K562 (cell line): ENCODE results near the gene CBX2. TPM values are rescaled to one million over a fixed set of nuclear protein-coding genes. Genes with fewer than 3 reads are reported as not detected.

Source experiments
- ATAC-seq: fragments of 200-7000 bp; cut with Tn5 transposase; 3 replicates; pipeline ENCODE4 v1.9.1; 2020; ENCODE audit warnings: moderate library complexity
- BruUV-seq: library from RNA; stranded (reverse); fragments of 400-500 nt; replicated peaks from 2 replicates; lab custom pipeline; 2021; lab: Mats Ljungman, UMichigan
- CTCF ChIA-PET: fragments of 300-600 bp; formaldehyde crosslinking; extraction: SDS; loops from one replicate; lab custom pipeline; 2021; ENCODE audit warnings: low intra/inter-chr PET ratio; lab: Yijun Ruan, JAX
- POLR2A ChIA-PET: fragments of 300-600, 350-650 bp; sonication (Branson Sonifier 250); formaldehyde crosslinking; extraction: SDS; loops from one replicate; lab custom pipeline; 2021; ENCODE audit warnings: antibody characterized with exemption, inconsistent platforms; lab: Yijun Ruan, JAX
- DNase-seq, 4 experiments: peaks; one replicate each; pipeline versions ENCODE4 v3.0.0 to v3.0.0-alpha.2; 2011 to 2018; ENCODE audit warnings: low spot score in 3 of 4, mixed read lengths in 3 of 4; ENCODE audit errors: extremely low read depth in 1 of 4
- FAIRE-seq: peaks from 2 replicates; lab custom pipeline; 2011; peaks lifted over from hg19 to GRCh38; lab: Jason Lieb, UNC
- H2AFZ ChIP-seq: 2 replicates; pipeline ENCODE4 v1.6.0; 2011; ENCODE audit warnings: low read depth, low read length, control low read depth, inconsistent platforms
- H3K27ac ChIP-seq: fragments of 200-600 bp; 3 replicates; pipeline ENCODE4 v1.8.0; 2011; ENCODE audit warnings: low read depth, mild to moderate bottlenecking, control low read depth, inconsistent platforms, low read length, moderate library complexity, mixed read lengths; ENCODE audit errors: extremely low read depth
- H3K27me3 ChIP-seq, 2 experiments: fragments of 300-600 bp in 1 of 2; 2 replicates in 1 of 2; 3 replicates in 1 of 2; pipeline versions ENCODE4 v1.6.0 to v1.8.0; 2011; ENCODE audit warnings: inconsistent platforms in 2 of 2, low read length in 2 of 2, mild to moderate bottlenecking in 1 of 2, mixed read lengths in 1 of 2, moderate library complexity in 1 of 2; ENCODE audit not compliant: control insufficient read depth in 2 of 2, insufficient read depth in 2 of 2
- H3K36me3 ChIP-seq: fragments of 300-600 bp; 3 replicates; pipeline ENCODE4 v1.8.0; 2011; ENCODE audit warnings: mild to moderate bottlenecking, low read length, inconsistent platforms; ENCODE audit not compliant: control insufficient read depth, insufficient read depth
- H3K4me1 ChIP-seq, 2 experiments: fragments of 200-600 bp in 1 of 2; replicated peaks in 1 of 2; 2 replicates in 1 of 2; 3 replicates in 1 of 2; pipeline versions ENCODE4 v1.5.1 to v1.8.0; 2011; ENCODE audit warnings: inconsistent platforms in 2 of 2, low read length in 2 of 2, mild to moderate bottlenecking in 1 of 2, mixed read lengths in 1 of 2, moderate library complexity in 1 of 2; ENCODE audit not compliant: control insufficient read depth in 2 of 2, insufficient read depth in 2 of 2
- H3K4me2 ChIP-seq: 2 replicates; pipeline ENCODE4 v1.6.1; 2011; ENCODE audit warnings: low read length, control low read depth, inconsistent platforms, mixed read lengths; ENCODE audit not compliant: insufficient read depth
- H3K4me3 ChIP-seq: fragments of 200-600 bp; sonication (generic), shearing (Covaris generic); 2 replicates; pipeline ENCODE4 v1.5.1; 2016; ENCODE audit warnings: control low read depth, inconsistent platforms
- H3K79me2 ChIP-seq: fragments of 200-600 bp; 3 replicates; pipeline ENCODE4 v1.8.0; 2011; ENCODE audit warnings: low read length, inconsistent platforms; ENCODE audit not compliant: control insufficient read depth, insufficient read depth
- H3K9ac ChIP-seq, 2 experiments: 2 replicates each; pipeline versions ENCODE4 v1.6.0 to v1.6.1; 2011; ENCODE audit warnings: low read depth in 2 of 2, low read length in 2 of 2, control low read depth in 1 of 2, inconsistent platforms in 1 of 2, mild to moderate bottlenecking in 1 of 2, mixed read lengths in 1 of 2; ENCODE audit not compliant: insufficient read depth in 1 of 2
- H3K9me1 ChIP-seq: one replicate; pipeline ENCODE4 v1.6.0; 2011; ENCODE audit warnings: inconsistent platforms, mild to moderate bottlenecking, low read length, moderate library complexity; ENCODE audit not compliant: control insufficient read depth, insufficient read depth
- H3K9me3 ChIP-seq: replicated peaks from 2 replicates; pipeline ENCODE4 v1.5.1; 2011; ENCODE audit warnings: low read depth, low read length, inconsistent platforms; ENCODE audit not compliant: control insufficient read depth, insufficient read depth
- H4K20me1 ChIP-seq: replicated peaks from 2 replicates; pipeline ENCODE4 v1.6.1; 2011; ENCODE audit warnings: low read length, inconsistent platforms, mixed read lengths; ENCODE audit not compliant: control insufficient read depth, insufficient read depth
- CBFB ChIP-seq: sonication (generic); formaldehyde crosslinking; IDR thresholded peaks from 2 replicates; pipeline ENCODE4 v1.4.0; 2020; ENCODE audit warnings: mild to moderate bottlenecking, missing genetic modification reagents
- CTCF ChIP-seq, 3 experiments: IDR thresholded peaks in 2 of 3; conservative IDR thresholded peaks in 1 of 3; 2 replicates each; pipeline ENCODE4 v1.5.1; 2011 to 2012; ENCODE audit warnings: low read length in 3 of 3, mild to moderate bottlenecking in 3 of 3, control low read depth in 2 of 3, improper control_type of control experiment in 1 of 3, inconsistent platforms in 1 of 3, low read depth in 1 of 3, mixed read lengths in 1 of 3, moderate library complexity in 1 of 3; ENCODE audit not compliant: insufficient read depth in 2 of 3
- EP400 ChIP-seq: fragments of 450-650 bp; IDR thresholded peaks from 2 replicates; pipeline ENCODE4 v1.6.1; 2017; ENCODE audit warnings: antibody characterized with exemption, mild to moderate bottlenecking, moderate library complexity
- ESRRA ChIP-seq: fragments of 450-650 bp; IDR thresholded peaks from 2 replicates; pipeline ENCODE4 v1.6.1; 2014; ENCODE audit warnings: low read depth, mild to moderate bottlenecking, moderate library complexity, borderline replicate concordance
- FOXJ3 ChIP-seq: sonication (generic); formaldehyde crosslinking; IDR thresholded peaks from 2 replicates; pipeline ENCODE4 v1.4.0; 2020; ENCODE audit warnings: mild to moderate bottlenecking, missing genetic modification reagents
- HDAC2 ChIP-seq: fragments of 450-650 bp; IDR thresholded peaks from 2 replicates; pipeline ENCODE4 v1.6.1; 2016; ENCODE audit warnings: mild to moderate bottlenecking
- IRF2 ChIP-seq: sonication (generic); formaldehyde crosslinking; IDR thresholded peaks from 2 replicates; pipeline ENCODE4 v1.8.1; 2022; ENCODE audit warnings: mild to moderate bottlenecking, missing genetic modification reagents
- MLLT1 ChIP-seq, 2 experiments: fragments of 450-650 bp; IDR thresholded peaks; 2 replicates each; pipeline ENCODE4 v1.6.1; 2016
- POLR3G ChIP-seq: IDR thresholded peaks from 2 replicates; pipeline ENCODE4 v1.6.1; 2011; ENCODE audit not compliant: insufficient read length, insufficient replicate concordance; ENCODE audit errors: extremely low read depth
- RFX5 ChIP-seq: IDR thresholded peaks from 2 replicates; pipeline ENCODE4 v1.6.1; 2011; ENCODE audit warnings: low read depth, mild to moderate bottlenecking, improper control_type of control experiment, low read length
- TCF15 ChIP-seq: fragments of 250-450 bp; sonication (Bioruptor Pico); IDR thresholded peaks from 2 replicates; pipeline ENCODE4 v1.8.0; 2022; ENCODE audit warnings: moderate library complexity, mild to moderate bottlenecking, inconsistent platforms
- ZC3H11A ChIP-seq: IDR thresholded peaks from 2 replicates; pipeline ENCODE4 v1.6.1; 2012; ENCODE audit warnings: low read depth, low read length, improper control_type of control experiment
- ZNF324 ChIP-seq: fragments of 250-450 bp; sonication (Bioruptor Pico); IDR thresholded peaks from 2 replicates; pipeline ENCODE4 v1.4.0; 2020; ENCODE audit warnings: mild to moderate bottlenecking
- ZNF551 ChIP-seq: fragments of 250-450 bp; sonication (Bioruptor Pico); IDR thresholded peaks from 2 replicates; pipeline ENCODE4 v1.5.0; 2021; ENCODE audit warnings: mild to moderate bottlenecking, moderate library complexity
- WGBS: fragments of 100-300 bp; shearing (Covaris generic); methylation state at CpG from one replicate; pipeline ENCODE4 v1.1.6; 2016; ENCODE audit warnings: low coverage, mixed read lengths; ENCODE audit not compliant: insufficient coverage; ENCODE audit errors: missing lambda C conversion rate; 5-methylcytosine and 5-hydroxymethylcytosine counted together
- in situ Hi-C: fragments of 300-500 bp; cut with MboI; formaldehyde crosslinking; loops from 4 replicates; pipeline ENCODE4 v1.15.0; 2018; ENCODE audit warnings: inconsistent platforms, mixed read lengths
- intact Hi-C: fragments of 100-400 bp; cut with micrococcal nuclease; formaldehyde crosslinking; loops from 2 replicates; pipeline ENCODE4 v1.14.2; 2022
- polyA plus RNA-seq, 8 experiments: library from polyadenylated mRNA; depleted of rRNA in 4 of 8; stranded (reverse) in 5 of 8; unstranded in 3 of 8; fragments of >200 nt; fragmentation: Nextera tagmentation in 2 of 8; fragmentation: Illumina TruSeq in 1 of 8; extraction: Ambion mirVana in 2 of 8; extraction: Trizol in 1 of 8; gene quantifications; 2 replicates each; pipeline versions ENCODE4 v1.2.1 to v1.2.3, GENCODE V29; 2011 to 2014; ENCODE audit warnings: inconsistent platforms in 1 of 8, missing spikeins in 1 of 8
- total RNA-seq, 7 experiments: library from RNA; depleted of rRNA in 6 of 7; stranded (reverse); fragments of >200 nt in 6 of 7; fragmentation: Illumina TruSeq in 2 of 7; extraction: Trizol in 2 of 7; gene quantifications; 2 replicates each; pipeline versions ENCODE4 v1.2.1 to v1.2.3, GENCODE V29; 2011 to 2021; ENCODE audit warnings: low replicate concordance in 1 of 7
- TF ChIP-seq, protein P1 (sequence below), 2 experiments: fragments of 450-650 bp; conservative IDR thresholded peaks; 2 replicates each; pipeline ENCODE4 v1.6.1; 2017; ENCODE audit warnings: mild to moderate bottlenecking in 2 of 2, moderate library complexity in 2 of 2
- TF ChIP-seq, protein P2 (sequence below): sonication (generic); formaldehyde crosslinking; IDR thresholded peaks from 2 replicates; pipeline ENCODE4 v1.8.0; 2023; ENCODE audit warnings: mild to moderate bottlenecking, missing genetic modification reagents

Gene CBX2
- total and polyA plus RNA-seq, 9 of the 15 experiments (the other 6 are each of a cell fraction or from before 2014, with no cell fraction given) = 0.66 to 26.9 (median 13.9) TPM

- Histone ChIP-seq H3K27me3 (no peaks in the 10 kb centered on the region), H3K4me3 (no peak overlapping the region), H3K27ac (no peak overlapping the region), H3K9me3 (no peaks in the 10 kb centered on the region), H4K20me1 (no peaks in the 10 kb centered on the region), H3K9me1 (no peaks in the 10 kb centered on the region), H3K36me3 (peaks cover 20% of the 10 kb centered on the region; the same call in 2 of the 3 replicates), H3K79me2 (peaks cover 20% of the 10 kb centered on the region), H3K4me2 (no peak overlapping the region), H3K9ac (no peak overlapping the region), H3K4me1 (peaks cover 9 to 57% of the 10 kb centered on the region in 2 experiments), H2AFZ (no peak overlapping the region)
- no peak for DNase-seq
- ChIA-PET CTCF (no interaction called here), POLR2A (interaction anchor here (0.6 to 1.0 kb wide), 2 partner anchors 134 to 483 kb away, joined by 3 read pairs; no protein-coding TSS in a partner anchor)
- TF ChIP-seq TCF15 (no peak), ZNF551 (CRISPR knock-in tag) (no peak), MLLT1 (IDR thresholded peaks at IDR 0.05) (no peak), IRF2 (CRISPR knock-in tag) (no peak), RFX5 (no peak), ZC3H11A (no peak), EP400 (no peak), ZNF324 (CRISPR knock-in tag) (no peak), CBFB (no peak), HDAC2 (no peak), CTCF (IDR thresholded peaks at IDR 0.05 in 2 of 3, conservative IDR thresholded peaks at IDR 0.05 in 1 of 3; ENCODE audit: insufficient read depth in 2 of 3, low read depth in 1 of 3, low read length in 3 of 3) (no peak), ESRRA (no peak), FOXJ3 (CRISPR knock-in tag) (no peak), POLR3G (no peak)
- TF ChIP-seq, protein P1, sequence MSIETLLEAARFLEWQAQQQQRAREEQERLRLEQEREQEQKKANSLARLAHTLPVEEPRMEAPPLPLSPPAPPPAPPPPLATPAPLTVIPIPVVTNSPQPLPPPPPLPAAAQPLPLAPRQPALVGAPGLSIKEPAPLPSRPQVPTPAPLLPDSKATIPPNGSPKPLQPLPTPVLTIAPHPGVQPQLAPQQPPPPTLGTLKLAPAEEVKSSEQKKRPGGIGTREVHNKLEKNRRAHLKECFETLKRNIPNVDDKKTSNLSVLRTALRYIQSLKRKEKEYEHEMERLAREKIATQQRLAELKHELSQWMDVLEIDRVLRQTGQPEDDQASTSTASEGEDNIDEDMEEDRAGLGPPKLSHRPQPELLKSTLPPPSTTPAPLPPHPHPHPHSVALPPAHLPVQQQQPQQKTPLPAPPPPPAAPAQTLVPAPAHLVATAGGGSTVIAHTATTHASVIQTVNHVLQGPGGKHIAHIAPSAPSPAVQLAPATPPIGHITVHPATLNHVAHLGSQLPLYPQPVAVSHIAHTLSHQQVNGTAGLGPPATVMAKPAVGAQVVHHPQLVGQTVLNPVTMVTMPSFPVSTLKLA (conservative IDR thresholded peaks at IDR 0.05) = no peak
- TF ChIP-seq, protein P2, sequence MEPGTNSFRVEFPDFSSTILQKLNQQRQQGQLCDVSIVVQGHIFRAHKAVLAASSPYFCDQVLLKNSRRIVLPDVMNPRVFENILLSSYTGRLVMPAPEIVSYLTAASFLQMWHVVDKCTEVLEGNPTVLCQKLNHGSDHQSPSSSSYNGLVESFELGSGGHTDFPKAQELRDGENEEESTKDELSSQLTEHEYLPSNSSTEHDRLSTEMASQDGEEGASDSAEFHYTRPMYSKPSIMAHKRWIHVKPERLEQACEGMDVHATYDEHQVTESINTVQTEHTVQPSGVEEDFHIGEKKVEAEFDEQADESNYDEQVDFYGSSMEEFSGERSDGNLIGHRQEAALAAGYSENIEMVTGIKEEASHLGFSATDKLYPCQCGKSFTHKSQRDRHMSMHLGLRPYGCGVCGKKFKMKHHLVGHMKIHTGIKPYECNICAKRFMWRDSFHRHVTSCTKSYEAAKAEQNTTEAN (CRISPR knock-in tag) = no peak
- intact Hi-C loops = no loop called here
- ATAC-seq = no peak
- no peak for FAIRE-seq
- in situ Hi-C loops = loop anchor here (5.0 kb wide), 1 partner anchor 45 kb away; no protein-coding TSS in a partner anchor
- no TSS peak for BruUV-seq
- WGBS = 95% methylated on average over 10 of the region's 22 CpGs
These were observed 14.5 kb downstream of the CBX2 start for GRCh38 chr17:79792341-79792871.
